ENCODE data around the gene FRY.

FRY gene

DNA sequence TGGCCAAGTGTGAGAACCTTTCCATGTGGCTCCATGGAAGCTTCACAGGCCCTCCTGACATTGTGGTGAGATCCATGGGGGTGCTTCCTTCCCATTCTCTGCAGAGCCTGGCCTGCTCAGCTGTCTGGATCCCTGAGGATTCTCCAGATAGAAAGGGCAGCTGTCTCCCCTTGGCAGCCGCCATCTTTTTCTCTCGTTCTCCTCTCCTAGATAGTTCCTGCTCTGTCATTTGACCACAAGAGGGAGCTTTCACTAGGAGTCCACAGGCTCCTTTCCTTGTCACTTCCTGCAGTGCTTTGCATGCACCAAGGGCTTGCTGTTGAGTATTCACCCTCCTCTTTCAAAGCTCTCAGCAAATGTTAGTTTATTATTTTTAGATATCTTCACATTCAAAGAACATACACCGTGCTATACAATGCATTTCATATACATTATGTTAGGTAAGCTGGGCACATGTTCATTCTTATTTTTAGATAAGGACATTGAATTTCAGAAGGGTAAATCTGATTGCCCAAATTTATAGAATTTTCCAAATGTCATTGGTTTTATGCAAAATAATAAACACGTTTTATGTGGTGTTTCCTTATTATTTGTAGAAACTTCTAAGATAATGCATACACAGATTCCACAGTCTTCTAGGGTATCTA lies 133.2 kb downstream of the FRY start:
- Mint-ChIP-seq H3K27me3 (no peaks in the 10 kb centered on the region), H3K36me3 (no peaks in the 10 kb centered on the region), H3K27ac (no peak overlapping the region), H3K4me3 (no peak overlapping the region), H3K4me1 (ENCODE audit: low read depth) (no peaks in the 10 kb centered on the region), H3K9me3 (ENCODE audit: low read depth) (no peaks in the 10 kb centered on the region)

DNA sequence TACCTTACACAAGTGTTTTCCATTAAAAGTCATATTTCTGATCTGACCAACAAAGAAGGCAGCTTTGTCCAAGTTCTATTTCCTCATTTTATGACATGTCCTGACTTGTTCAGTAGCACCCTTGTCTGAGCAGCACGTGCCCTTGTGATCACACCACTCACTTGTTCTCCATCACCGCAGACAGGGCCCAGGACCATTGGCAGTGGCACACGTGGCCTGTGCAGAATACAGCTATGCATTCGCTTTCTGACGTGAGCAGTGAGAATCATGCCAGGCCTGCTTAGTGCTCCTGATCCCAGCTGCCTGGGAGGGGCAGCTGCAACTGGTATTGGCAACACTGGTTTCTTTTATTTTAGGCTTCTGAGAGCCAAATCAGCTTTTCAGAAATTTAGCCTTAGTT lies 134.2 kb downstream of the FRY start:
- H3K4me1 Mint-ChIP-seq (ENCODE audit: low read depth): no peaks in the 10 kb centered on the region
- H3K27me3 Mint-ChIP-seq: no peaks in the 10 kb centered on the region
- H3K9me3 Mint-ChIP-seq (ENCODE audit: low read depth): no peaks in the 10 kb centered on the region
- H3K4me3 Mint-ChIP-seq: no peak overlapping the region
- H3K36me3 Mint-ChIP-seq: no peaks in the 10 kb centered on the region
- H3K27ac Mint-ChIP-seq: no peak overlapping the region

DNA sequence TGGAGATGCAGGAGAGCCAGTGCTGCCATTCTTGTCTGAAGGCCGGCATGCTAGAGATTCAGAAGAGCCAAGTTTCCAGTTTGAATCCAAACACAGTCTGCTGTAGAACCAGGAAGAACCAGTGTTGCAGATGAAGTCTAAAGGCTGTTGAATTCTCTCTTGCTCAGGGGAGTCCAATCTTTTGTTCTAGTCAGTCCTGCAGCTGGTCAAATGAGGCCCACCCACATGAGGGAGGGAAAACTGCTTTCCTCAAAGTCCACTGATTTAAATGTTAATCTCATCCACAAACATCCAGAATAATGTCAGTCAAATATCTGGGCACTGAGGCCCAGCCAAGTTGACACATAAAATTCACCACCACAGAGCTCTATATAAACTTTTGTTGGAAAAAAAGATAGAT lies 136.6 kb downstream of the FRY start:
- H3K9me3 Mint-ChIP-seq (ENCODE audit: low read depth): no peaks in the 10 kb centered on the region
- no peak overlapping the region for H3K4me3 Mint-ChIP-seq
- no peaks in the 10 kb centered on the region for H3K27me3 Mint-ChIP-seq
- H3K36me3 Mint-ChIP-seq: no peaks in the 10 kb centered on the region
- H3K27ac Mint-ChIP-seq: no peak overlapping the region
- no peaks in the 10 kb centered on the region for H3K4me1 Mint-ChIP-seq (ENCODE audit: low read depth)

DNA sequence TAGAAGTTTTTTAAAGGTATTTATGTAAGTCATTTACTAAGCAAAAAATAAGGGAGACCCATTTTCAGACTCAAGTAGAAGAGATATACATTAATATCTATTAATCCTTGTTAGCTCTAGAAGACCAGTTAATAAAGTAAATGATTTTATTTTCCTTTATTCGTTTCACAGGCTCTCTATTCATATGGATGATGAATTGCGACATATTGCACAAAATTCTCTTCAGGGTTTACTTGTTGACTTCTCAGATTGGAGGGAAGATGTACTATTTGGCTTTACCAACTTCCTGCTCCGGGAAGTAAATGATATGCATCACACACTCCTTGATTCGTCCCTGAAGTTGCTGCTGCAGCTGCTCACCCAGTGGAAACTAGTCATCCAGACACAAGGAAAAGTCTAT lies 139.3 kb downstream of the FRY start:
- Mint-ChIP-seq H3K4me3 (no peak overlapping the region), H3K4me1 (ENCODE audit: low read depth) (no peaks in the 10 kb centered on the region), H3K27ac (no peak overlapping the region), H3K27me3 (no peaks in the 10 kb centered on the region), H3K9me3 (ENCODE audit: low read depth) (no peaks in the 10 kb centered on the region), H3K36me3 (no peaks in the 10 kb centered on the region)

DNA sequence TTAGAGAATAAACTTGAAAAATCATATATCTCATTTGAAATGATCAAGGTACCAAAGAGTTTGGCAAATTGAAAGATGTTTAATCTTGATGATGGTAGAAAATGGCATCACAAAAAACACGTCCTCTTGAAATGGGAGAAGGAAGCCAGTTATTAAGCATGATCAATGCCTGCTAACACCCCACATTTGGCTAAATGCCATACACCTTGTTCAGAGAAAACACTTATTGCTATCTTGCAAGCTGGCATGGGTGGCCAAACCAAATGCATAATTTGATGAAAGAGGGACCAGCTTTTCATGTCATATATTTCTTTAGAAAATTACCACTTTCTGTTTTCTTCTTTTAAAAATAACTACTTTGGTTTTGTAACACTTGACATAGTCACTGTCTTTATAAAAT lies 142.3 kb downstream of the FRY start:
- H3K4me3 Mint-ChIP-seq: no peak overlapping the region
- no peaks in the 10 kb centered on the region for H3K4me1 Mint-ChIP-seq (ENCODE audit: low read depth)
- no peaks in the 10 kb centered on the region for H3K9me3 Mint-ChIP-seq (ENCODE audit: low read depth)

DNA sequence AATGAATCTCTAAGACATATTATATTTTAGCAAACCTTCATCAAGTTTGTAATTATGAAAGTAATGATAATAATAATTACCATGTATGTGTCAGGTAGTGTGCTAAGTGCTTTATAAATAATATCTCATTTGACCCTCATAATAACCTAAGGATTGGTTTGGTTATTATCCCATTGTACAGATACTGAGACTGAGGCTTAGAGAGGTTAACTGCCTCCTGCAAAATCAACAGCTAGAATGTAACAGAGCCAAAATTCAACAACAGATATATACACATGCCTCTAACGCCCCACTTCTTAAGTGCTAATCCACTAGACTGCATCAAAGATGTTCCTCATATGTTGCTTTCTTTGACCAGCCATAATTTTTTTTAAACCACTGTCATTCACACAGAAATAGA lies 142.8 kb downstream of the FRY start:
- Mint-ChIP-seq H3K4me1 (ENCODE audit: low read depth) (no peaks in the 10 kb centered on the region), H3K4me3 (no peak overlapping the region), H3K27me3 (no peaks in the 10 kb centered on the region), H3K9me3 (ENCODE audit: low read depth) (no peaks in the 10 kb centered on the region), H3K36me3 (no peaks in the 10 kb centered on the region), H3K27ac (no peak overlapping the region)

More for the DNA sequence above, 142.3 kb downstream of the FRY start:
- Mint-ChIP-seq H3K27me3 (no peaks in the 10 kb centered on the region), H3K27ac (no peak overlapping the region), H3K36me3 (no peaks in the 10 kb centered on the region)

DNA sequence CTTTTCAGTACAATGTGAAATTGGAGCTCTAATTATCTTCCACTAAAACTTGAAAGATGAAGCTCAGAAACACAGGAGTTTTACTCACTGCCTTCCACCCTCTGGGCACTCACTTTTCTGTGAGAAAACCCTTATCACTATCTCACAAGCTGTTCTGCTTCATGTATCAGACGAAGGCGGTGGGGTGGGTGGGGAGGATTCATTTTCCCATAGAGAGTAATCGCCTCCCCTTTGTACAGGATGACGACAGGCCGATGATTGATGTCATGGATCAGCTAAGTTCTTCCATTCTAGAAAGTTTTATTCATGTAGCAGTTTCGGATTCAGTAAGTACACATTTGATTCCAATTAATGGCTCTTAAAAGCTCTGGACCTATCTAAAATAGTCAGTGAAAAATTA lies 143.7 kb downstream of the FRY start:
- Mint-ChIP-seq H3K27me3 (no peaks in the 10 kb centered on the region), H3K9me3 (ENCODE audit: low read depth) (no peaks in the 10 kb centered on the region), H3K4me1 (ENCODE audit: low read depth) (no peaks in the 10 kb centered on the region), H3K36me3 (no peaks in the 10 kb centered on the region), H3K27ac (no peak overlapping the region), H3K4me3 (no peak overlapping the region)

DNA sequence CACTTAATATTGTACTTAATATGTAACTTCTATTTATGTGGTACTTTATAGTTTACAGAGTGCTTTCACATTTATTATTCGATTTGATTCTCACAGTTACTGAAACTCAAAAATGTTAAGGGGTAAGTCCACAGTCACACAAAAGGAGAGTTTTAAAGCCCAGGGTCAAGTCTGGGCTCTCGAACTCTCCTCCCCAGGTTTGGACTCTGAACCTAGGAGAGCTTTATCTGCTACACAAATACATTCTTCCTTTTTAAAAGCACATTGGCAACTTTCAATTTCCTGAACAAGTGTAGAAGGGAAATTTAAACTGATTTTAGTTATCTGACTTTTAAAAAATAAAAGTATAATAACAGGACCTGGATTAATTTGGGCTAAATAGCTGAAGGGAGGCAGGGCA lies 144.4 kb downstream of the FRY start:
- H3K36me3 Mint-ChIP-seq: no peaks in the 10 kb centered on the region
- no peak overlapping the region for H3K4me3 Mint-ChIP-seq
- H3K27me3 Mint-ChIP-seq: no peaks in the 10 kb centered on the region
- no peaks in the 10 kb centered on the region for H3K9me3 Mint-ChIP-seq (ENCODE audit: low read depth)
- no peaks in the 10 kb centered on the region for H3K4me1 Mint-ChIP-seq (ENCODE audit: low read depth)
- no peak overlapping the region for H3K27ac Mint-ChIP-seq

DNA sequence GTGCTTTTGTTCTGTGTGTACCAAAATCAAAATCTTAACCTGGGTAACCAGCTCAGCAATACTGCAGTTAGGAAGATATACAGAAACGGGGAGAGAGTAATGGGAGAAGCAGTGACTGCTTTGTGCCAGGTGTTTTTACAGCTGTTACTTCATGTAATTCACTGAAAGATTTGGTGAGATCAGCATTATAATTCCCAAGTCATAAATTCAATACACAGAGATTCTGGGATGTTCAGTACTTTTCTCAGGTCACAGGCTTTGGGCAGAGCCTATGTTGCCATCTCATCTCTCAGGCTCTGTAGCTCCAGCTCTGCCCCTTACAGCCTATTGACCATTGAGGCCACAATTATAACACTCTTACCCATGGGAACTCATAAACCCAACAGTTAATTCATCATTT lies 145.1 kb downstream of the FRY start:
- H3K36me3 Mint-ChIP-seq: no peaks in the 10 kb centered on the region
- H3K4me3 Mint-ChIP-seq: no peak overlapping the region
- H3K4me1 Mint-ChIP-seq (ENCODE audit: low read depth): no peaks in the 10 kb centered on the region
- H3K27ac Mint-ChIP-seq: no peak overlapping the region
- no peaks in the 10 kb centered on the region for H3K27me3 Mint-ChIP-seq
- H3K9me3 Mint-ChIP-seq (ENCODE audit: low read depth): no peaks in the 10 kb centered on the region

DNA sequence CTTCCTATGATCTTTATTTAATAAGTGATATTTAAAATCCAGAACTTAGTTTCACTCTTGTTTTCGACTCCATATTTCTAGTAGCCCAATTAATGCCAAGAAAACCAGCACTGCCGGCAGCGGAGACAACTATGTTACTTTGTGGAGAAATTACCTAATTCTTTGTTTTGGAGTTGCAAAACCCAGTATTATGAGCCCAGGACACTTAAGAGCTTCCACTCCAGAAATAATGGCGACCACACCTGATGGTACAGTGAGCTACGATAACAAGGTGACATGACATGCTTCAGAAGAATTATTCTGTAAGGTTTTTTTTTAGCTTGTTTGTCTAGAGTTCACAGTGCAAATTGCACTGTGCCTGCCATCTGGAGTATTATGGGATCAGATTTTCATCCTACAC lies 147.2 kb downstream of the FRY start:
- Mint-ChIP-seq H3K27ac (no peak overlapping the region), H3K4me1 (ENCODE audit: low read depth) (no peaks in the 10 kb centered on the region), H3K27me3 (no peaks in the 10 kb centered on the region), H3K4me3 (no peak overlapping the region), H3K9me3 (ENCODE audit: low read depth) (no peaks in the 10 kb centered on the region), H3K36me3 (no peaks in the 10 kb centered on the region)

DNA sequence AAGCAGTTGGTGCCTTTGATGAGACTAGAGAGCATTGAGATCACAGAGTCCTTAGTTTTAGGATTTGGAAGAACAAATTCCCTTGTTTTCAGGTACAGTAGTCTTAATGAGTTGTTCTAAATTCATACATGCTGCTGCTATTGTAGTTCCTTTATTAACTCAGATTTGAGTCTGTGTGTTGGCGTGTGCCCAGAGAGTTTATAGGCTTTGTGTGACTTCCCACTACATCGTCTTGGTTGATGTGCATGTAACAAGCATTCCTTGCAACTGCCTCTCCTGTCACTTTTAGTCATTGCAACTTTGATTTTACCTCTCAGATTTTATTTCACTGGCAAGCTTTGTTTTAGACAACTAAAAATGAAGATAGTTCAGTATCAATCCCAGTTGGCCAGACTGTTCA lies 148.1 kb downstream of the FRY start:
- Mint-ChIP-seq H3K27ac (no peak overlapping the region), H3K4me3 (no peak overlapping the region), H3K36me3 (no peaks in the 10 kb centered on the region), H3K9me3 (ENCODE audit: low read depth) (no peaks in the 10 kb centered on the region), H3K4me1 (ENCODE audit: low read depth) (no peaks in the 10 kb centered on the region), H3K27me3 (no peaks in the 10 kb centered on the region)

DNA sequence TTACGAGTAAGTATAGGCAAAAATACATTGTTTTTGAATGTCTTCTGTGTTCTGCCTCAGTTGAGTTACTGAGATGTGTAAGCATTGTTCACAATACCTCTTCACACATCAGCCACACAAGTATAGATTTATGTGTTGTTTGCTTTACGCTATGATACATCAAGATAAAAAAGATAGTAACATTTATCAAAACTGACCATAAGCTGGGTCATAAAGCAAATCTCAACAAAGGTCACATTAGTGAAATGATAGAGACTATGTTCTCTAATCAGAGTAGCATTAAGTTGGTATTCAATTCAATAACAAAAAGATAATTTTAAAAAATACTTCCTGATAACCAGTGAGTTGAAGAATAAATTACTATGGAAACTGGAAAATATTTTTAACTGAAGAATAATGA lies 156.1 kb downstream of the FRY start:
- no peak overlapping the region for H3K4me3 Mint-ChIP-seq
- H3K27ac Mint-ChIP-seq: no peak overlapping the region
- H3K36me3 Mint-ChIP-seq: no peaks in the 10 kb centered on the region
- H3K9me3 Mint-ChIP-seq (ENCODE audit: low read depth): no peaks in the 10 kb centered on the region
- H3K27me3 Mint-ChIP-seq: no peaks in the 10 kb centered on the region
- H3K4me1 Mint-ChIP-seq (ENCODE audit: low read depth): no peaks in the 10 kb centered on the region

DNA sequence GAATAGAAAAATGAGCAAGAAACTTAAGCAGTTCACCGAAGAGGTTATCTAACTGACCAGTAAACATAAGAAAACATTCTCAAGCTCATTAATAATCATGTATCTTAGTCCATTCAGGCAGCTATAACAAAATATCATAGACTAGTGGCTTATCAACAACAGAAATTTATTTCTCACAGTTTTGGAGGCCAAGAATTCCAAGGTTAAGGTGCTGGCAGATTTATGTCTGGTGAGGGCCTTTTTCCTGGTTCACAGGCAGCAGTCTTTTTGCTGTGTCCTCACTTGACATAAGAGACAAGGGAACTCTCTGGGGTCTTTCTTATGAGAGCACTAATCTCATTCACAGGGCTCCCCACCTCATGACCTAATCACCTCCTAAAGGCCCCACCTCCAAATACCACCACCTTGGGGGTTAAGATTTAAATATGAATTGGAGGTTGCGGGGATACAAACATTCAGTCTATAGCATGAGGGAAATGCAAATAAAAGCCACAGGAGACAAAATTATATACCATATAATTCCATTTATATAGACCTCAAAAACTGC lies 160.0 kb downstream of the FRY start:
- no peak overlapping the region for H3K27ac Mint-ChIP-seq
- no peaks in the 10 kb centered on the region for H3K9me3 Mint-ChIP-seq (ENCODE audit: low read depth)
- no peaks in the 10 kb centered on the region for H3K4me1 Mint-ChIP-seq (ENCODE audit: low read depth)
- H3K27me3 Mint-ChIP-seq: no peaks in the 10 kb centered on the region
- H3K4me3 Mint-ChIP-seq: no peak overlapping the region
- no peaks in the 10 kb centered on the region for H3K36me3 Mint-ChIP-seq

DNA sequence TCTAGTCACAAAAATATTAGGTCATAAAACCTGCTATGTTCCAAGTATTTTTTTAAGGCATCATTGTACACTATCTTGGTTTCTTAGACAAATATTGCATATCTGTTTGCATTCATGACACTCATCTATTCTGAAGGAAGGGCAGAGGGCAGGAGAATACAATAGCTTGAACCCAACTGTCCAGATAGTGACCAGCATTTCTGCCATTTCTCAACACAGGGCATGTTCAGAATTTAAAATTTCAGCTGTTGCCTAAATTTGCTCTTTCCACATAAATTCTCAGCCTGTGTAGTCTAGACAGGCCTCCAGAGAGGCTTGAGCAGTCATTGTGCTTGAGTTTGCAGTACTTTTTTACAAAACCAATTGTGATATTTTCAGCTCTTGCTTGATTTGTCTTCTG lies 164.1 kb downstream of the FRY start:
- Mint-ChIP-seq H3K27ac (no peak overlapping the region), H3K27me3 (no peaks in the 10 kb centered on the region), H3K9me3 (ENCODE audit: low read depth) (no peaks in the 10 kb centered on the region), H3K36me3 (no peaks in the 10 kb centered on the region), H3K4me1 (ENCODE audit: low read depth) (no peaks in the 10 kb centered on the region), H3K4me3 (no peak overlapping the region)

DNA sequence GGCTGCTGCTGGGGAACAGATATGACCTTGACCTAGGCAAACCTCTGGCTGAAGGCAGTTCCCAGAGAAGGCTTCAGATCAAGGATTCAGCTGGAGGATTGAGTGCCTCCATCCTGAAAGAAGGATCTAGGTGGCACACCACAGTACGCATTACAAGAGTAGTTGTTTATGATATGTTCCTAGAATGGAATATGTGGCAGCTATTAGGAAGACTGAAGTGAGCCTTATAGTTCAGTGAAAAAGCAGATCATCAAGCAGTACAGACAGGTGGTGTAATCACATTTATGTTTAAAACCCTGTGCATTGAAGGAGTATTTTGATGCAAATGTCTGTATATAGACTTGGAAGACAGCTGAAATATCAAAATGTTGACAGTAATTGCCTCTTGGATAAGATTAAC lies 167.6 kb downstream of the FRY start:
- Mint-ChIP-seq H3K4me3 (no peak overlapping the region), H3K27ac (no peak overlapping the region), H3K36me3 (no peaks in the 10 kb centered on the region), H3K9me3 (ENCODE audit: low read depth) (no peaks in the 10 kb centered on the region), H3K4me1 (ENCODE audit: low read depth) (no peaks in the 10 kb centered on the region), H3K27me3 (peaks cover 4% of the 10 kb centered on the region)

DNA sequence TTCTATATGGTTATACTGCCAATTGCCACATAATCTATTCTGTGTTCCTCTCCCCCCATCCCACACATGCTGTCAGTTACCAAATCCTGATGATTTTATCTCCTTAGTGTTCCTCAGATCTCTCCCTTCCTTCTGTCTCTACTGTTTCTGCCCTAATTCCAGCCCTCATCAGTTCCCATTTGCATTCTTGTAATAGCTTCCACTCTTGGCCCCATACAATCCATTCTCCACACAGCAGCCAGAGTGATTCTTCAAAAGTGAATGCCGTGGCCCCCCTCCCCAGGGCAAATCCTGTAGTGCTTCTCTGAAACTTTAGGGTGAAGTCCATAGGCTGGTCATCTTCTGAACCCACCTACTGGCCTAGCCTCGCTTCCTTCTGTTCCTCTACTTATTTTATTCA lies 169.2 kb downstream of the FRY start:
- Mint-ChIP-seq H3K27ac (no peak overlapping the region), H3K36me3 (no peaks in the 10 kb centered on the region), H3K27me3 (peaks cover 4% of the 10 kb centered on the region), H3K9me3 (ENCODE audit: low read depth) (no peaks in the 10 kb centered on the region), H3K4me1 (ENCODE audit: low read depth) (no peaks in the 10 kb centered on the region), H3K4me3 (no peak overlapping the region)

Data from activated naive CD8-positive, alpha-beta T cell (primary cell).